OCI-LY1 (cell line): ENCODE results near the gene NIM1K.
"Not testable (repeated sequence)": the region's sequence is repeated elsewhere in the genome, so short reads cannot be mapped to it uniquely, and the experiment has no call there.

Experiments used
- H2AFZ ChIP-seq: fragments of 200-600 bp; sonication (generic), shearing (Covaris generic); 2 replicates; pipeline ENCODE4 v1.6.0; 2014; ENCODE audit warnings: antibody characterized with exemption, mild to moderate bottlenecking, low read length
- H3F3A ChIP-seq: fragments of 200-600 bp; sonication (generic), shearing (Covaris generic); 2 replicates; pipeline ENCODE4 v1.6.0; 2014; ENCODE audit warnings: mild to moderate bottlenecking, antibody characterized with exemption, low read length, moderate library complexity; ENCODE audit not compliant: insufficient read depth
- H3K27ac ChIP-seq: fragments of 200-600 bp; sonication (generic); 2 replicates; pipeline ENCODE4 v1.5.1; 2014; ENCODE audit warnings: low read length, mixed run types, mild to moderate bottlenecking, low read depth; ENCODE audit not compliant: poor library complexity, severe bottlenecking
- H3K27me3 ChIP-seq: fragments of 200-600 bp; sonication (generic); 2 replicates; pipeline ENCODE4 v1.6.0; 2014; ENCODE audit warnings: antibody characterized with exemption, mild to moderate bottlenecking, low read length, moderate library complexity; ENCODE audit not compliant: insufficient read depth
- H3K36me3 ChIP-seq: fragments of 200-600 bp; sonication (generic); 2 replicates; pipeline ENCODE4 v1.6.1; 2014; ENCODE audit warnings: mild to moderate bottlenecking, antibody characterized with exemption, low read length, moderate library complexity, mixed read lengths; ENCODE audit not compliant: insufficient read depth
- H3K4me1 ChIP-seq: fragments of 200-600 bp; sonication (generic); 2 replicates; pipeline ENCODE4 v1.5.1; 2014; ENCODE audit warnings: mild to moderate bottlenecking, low read length, moderate library complexity; ENCODE audit not compliant: insufficient read depth, severe bottlenecking
- H3K4me2 ChIP-seq: fragments of 200-600 bp; sonication (generic), shearing (Covaris generic); 2 replicates; pipeline ENCODE4 v1.6.1; 2014; ENCODE audit warnings: low read length
- H3K4me3 ChIP-seq: fragments of 200-600 bp; sonication (generic); 2 replicates; pipeline ENCODE4 v1.5.1; 2014; ENCODE audit warnings: low read length, low read depth, mild to moderate bottlenecking, mixed read lengths; ENCODE audit not compliant: poor library complexity, severe bottlenecking
- H3K79me2 ChIP-seq: fragments of 200-600 bp; shearing (Covaris generic); 2 replicates; pipeline ENCODE4 v1.6.1; 2016; ENCODE audit warnings: mixed run types, low read length, mixed read lengths; ENCODE audit not compliant: insufficient read depth
- H3K9ac ChIP-seq: fragments of 200-600 bp; sonication (generic), shearing (Covaris generic); 2 replicates; pipeline ENCODE4 v1.6.1; 2014; ENCODE audit warnings: mild to moderate bottlenecking, low read length, mixed read lengths
- H3K9me2 ChIP-seq: fragments of 200-600 bp; sonication (generic), shearing (Covaris generic); 2 replicates; pipeline ENCODE4 v1.6.1; 2014; ENCODE audit warnings: low read depth, mild to moderate bottlenecking, low read length, mixed read lengths
- H3K9me3 ChIP-seq: fragments of 200-600 bp; shearing (Covaris generic); 2 replicates; pipeline ENCODE4 v1.6.1; 2014; ENCODE audit warnings: low read length, mixed read lengths
- H4K20me1 ChIP-seq: fragments of 200-600 bp; sonication (generic), shearing (Covaris generic); 2 replicates; pipeline ENCODE4 v1.6.0; 2016; ENCODE audit warnings: mild to moderate bottlenecking, low read length; ENCODE audit not compliant: insufficient read depth
- EZH2 ChIP-seq: fragments of 200-600 bp; sonication (generic), shearing (Covaris generic); IDR thresholded peaks from 2 replicates; pipeline ENCODE4 v1.8.0; 2017; ENCODE audit warnings: borderline replicate concordance, mixed run types, mild to moderate bottlenecking, antibody characterized with exemption, low read length, moderate library complexity, mixed read lengths
- TF ChIP-seq, protein P1 (sequence below): fragments of 200-600 bp; sonication (generic), shearing (Covaris generic); IDR thresholded peaks from 2 replicates; pipeline ENCODE4 v1.5.1; 2017; ENCODE audit warnings: mild to moderate bottlenecking, antibody characterized with exemption, low read length, moderate library complexity, mixed read lengths

NIM1K gene

GRCh38 chr5:43320846-43321245, 128.8 kb downstream of the NIM1K start:
- no peak for TF ChIP-seq EZH2
- TF ChIP-seq, protein P1, sequence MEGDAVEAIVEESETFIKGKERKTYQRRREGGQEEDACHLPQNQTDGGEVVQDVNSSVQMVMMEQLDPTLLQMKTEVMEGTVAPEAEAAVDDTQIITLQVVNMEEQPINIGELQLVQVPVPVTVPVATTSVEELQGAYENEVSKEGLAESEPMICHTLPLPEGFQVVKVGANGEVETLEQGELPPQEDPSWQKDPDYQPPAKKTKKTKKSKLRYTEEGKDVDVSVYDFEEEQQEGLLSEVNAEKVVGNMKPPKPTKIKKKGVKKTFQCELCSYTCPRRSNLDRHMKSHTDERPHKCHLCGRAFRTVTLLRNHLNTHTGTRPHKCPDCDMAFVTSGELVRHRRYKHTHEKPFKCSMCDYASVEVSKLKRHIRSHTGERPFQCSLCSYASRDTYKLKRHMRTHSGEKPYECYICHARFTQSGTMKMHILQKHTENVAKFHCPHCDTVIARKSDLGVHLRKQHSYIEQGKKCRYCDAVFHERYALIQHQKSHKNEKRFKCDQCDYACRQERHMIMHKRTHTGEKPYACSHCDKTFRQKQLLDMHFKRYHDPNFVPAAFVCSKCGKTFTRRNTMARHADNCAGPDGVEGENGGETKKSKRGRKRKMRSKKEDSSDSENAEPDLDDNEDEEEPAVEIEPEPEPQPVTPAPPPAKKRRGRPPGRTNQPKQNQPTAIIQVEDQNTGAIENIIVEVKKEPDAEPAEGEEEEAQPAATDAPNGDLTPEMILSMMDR = no peak
- Histone ChIP-seq H3K27me3 (no peaks in the 10 kb centered on the region), H3F3A (no peaks in the 10 kb centered on the region), H3K9me2 (no peaks in the 10 kb centered on the region), H3K9me3 (no peaks in the 10 kb centered on the region), H3K4me3 (no peak overlapping the region), H3K27ac (no peak overlapping the region), H3K79me2 (no peaks in the 10 kb centered on the region), H3K4me1 (no peaks in the 10 kb centered on the region), H2AFZ (no peak overlapping the region), H3K36me3 (no peaks in the 10 kb centered on the region), H3K9ac (no peak overlapping the region), H4K20me1 (no peaks in the 10 kb centered on the region), H3K4me2 (no peak overlapping the region)

DNA sequence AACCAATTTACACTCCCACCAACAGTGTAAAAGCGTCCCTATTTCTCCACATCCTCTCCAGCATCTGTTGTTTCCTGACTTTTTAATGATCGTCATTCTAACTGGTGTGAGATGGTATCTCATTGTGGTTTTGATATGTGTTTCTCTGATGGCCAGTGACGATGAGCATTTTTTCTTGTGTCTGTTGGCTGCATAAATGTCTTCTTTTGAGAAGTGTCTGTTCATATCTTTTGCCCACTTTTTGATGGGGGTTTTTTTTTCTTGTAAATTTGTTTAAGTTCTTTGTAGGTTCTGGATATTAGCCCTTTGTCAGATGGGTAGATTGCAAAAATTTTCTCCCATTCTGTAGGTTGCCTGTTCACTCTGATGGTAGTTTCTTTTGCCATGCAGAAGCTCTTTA, 131.5 kb downstream of the NIM1K start:
- not testable (repeated sequence) for H3K9me2 ChIP-seq, H4K20me1 ChIP-seq, H3K9ac ChIP-seq, H3K9me3 ChIP-seq, H3K4me1 ChIP-seq, H3F3A ChIP-seq, H3K36me3 ChIP-seq, H3K4me3 ChIP-seq, H3K27me3 ChIP-seq, H2AFZ ChIP-seq, H3K4me2 ChIP-seq, H3K79me2 ChIP-seq, H3K27ac ChIP-seq

DNA sequence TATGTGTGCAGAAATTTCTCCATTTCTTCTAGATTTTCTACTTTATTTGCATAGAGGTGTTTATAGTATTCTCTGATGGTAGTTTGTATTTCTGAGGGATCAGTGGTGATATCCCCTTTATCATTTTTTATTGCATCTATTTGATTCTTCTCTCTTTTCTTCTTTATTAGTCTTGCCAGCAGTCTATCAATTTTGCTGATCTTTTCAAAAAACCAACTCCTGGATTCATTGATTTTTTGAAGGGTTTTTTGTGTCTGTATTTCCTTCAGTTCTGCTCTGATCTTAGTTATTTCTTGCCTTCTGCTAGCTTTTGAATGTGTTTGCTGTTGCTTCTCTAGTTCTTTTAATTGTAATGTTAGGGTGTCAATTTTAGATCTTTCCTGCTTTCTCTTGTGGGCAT, 133.6 kb downstream of the NIM1K start:
- not testable (repeated sequence) for H3K36me3 ChIP-seq, H3K9me3 ChIP-seq, H3K9ac ChIP-seq, H3K4me2 ChIP-seq, H3K27me3 ChIP-seq, H3K4me1 ChIP-seq, H3K27ac ChIP-seq, H3K9me2 ChIP-seq, H4K20me1 ChIP-seq, H3K79me2 ChIP-seq, H2AFZ ChIP-seq, H3K4me3 ChIP-seq, H3F3A ChIP-seq
